HG03097 (cell line): ENCODE results near the gene ZNF98.

Experiments used
- ATAC-seq: cut with Tn5 transposase; IDR thresholded peaks from one replicate; pipeline ENCODE4 v1.9.1; 2021; ENCODE audit not compliant: unreplicated experiment, low FRiP score

Gene ZNF98

DNA sequence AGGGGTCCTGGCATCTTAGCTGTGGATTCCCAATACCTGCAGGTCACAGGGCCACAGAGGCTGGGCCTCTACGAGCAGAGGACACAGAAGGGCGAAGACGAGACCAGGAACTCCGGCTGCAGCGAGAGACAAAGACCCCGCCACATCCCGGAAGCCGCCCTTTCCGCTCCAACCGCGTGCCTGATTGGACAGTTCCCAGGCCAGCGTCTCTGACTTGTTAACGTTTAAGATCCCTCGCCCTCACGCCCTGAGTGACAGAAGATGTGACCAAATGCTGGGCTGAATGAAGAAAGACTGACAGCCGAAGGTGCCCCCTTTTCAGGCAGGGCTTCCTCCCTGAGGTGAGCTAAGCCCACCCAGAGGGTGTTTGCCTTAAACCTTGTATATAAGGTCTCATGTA lies at the start of gene ZNF98:
ZNF98 (minus strand) TSS at position 136 of the 400 bp plus-strand sequence; CDS start at position 14, 122 bp downstream.
- no peak for ATAC-seq

DNA sequence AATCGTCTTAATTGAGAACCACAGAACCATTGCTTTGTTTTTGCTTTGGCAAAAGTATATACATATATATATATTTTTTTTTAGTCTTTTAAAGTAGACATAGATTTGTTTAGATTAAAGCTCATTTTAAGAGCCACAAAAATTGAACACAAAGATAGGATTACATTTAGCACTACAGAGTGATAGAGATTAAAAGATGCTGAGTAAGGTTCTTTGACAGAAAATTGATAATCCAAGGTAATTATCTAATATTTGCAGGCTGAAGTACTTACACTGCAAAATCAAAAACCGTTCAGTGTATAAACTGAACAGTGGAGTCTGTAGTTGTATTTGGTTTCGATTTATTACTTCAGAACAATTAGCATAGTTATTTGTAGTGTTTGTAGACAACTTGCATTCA lies 24.5 kb upstream of the ZNF98 start:
- ATAC-seq = no peak

DNA sequence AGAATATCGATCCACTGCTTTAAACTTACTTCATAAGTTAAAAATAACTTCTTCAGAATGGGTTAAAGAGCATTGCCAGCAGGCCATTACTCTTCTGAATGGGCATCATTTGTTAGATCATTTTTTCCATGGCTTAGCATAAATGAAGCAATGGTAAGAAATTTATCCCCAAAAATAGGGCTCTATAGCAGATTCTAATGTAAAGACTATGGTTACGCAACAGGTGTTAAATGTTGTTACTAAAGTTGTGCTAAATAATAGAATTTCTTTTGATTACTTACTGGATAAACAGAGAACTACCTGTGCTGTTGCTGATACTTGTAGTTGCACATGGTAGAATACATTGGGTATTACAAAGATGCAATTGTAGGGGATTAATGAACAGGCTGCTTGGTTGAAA lies 15.9 kb upstream of the ZNF98 start:
- ATAC-seq = no peak

DNA sequence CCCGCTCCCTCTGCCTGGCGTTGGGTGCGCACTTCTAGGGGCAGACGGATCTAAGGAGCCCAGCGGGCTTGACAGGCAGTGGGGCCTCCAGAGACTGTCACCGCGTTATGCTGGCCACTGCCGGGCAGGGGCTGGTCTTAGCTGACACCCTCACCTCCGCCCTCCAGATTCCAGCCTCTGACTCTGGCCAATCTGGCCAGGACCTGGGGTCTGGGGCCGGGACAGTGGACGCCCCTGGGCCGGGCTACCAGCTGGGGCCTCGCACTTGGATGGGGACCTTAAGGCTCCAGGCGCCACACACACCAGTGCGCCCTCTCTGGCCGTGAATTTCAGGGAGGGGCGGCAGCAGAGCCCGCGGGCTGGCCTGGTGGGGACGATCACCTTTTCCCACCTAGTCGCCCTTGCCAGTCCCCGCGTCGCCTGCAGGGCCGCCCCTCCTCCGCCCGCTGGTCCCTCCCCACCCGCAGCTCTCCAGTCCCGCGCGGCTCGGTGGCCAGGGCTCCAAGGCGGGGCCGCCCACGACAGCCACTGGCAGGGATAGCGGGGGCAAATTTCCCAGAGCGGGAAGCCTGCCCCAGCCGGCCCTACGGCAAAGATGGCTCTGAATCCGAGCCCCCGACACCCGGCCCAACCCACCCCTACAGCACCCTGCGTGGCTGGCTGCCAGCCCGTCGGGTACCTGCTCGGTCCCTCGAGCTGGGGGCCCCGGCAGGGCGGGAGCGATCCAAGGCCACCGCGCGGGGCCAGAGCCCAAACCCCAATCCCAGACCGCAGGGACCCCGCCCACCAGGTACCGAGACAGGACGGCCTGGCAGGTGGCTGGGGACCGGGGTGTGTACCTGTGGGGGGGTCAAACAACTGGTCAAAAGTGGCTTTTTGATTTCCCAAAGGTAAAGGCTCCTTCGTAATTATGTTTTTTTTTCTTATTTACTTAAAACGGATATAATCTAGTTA lies 6.1 kb upstream of the ZNF98 start:
- no peak for ATAC-seq

DNA sequence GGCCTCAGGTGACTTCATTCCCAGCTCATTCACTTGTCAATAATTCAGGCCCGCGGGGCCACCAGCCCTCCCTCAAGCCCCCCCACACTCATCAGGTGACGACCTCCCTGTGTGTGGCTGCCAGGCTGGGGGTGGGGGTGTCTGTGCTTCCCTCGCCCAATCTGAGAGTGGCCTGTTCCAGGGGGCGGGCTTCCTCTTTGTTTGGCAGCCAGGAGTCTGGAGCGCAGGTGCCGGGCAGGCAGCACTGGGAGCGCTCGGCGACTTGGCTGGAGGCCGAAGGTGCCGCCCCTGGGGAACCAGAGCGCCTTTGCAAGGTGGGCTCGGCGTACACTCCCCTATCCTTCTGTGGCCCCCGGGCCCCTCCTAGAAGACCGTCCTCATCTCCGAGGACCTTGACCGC lies 5.4 kb upstream of the ZNF98 start:
- no peak for ATAC-seq

DNA sequence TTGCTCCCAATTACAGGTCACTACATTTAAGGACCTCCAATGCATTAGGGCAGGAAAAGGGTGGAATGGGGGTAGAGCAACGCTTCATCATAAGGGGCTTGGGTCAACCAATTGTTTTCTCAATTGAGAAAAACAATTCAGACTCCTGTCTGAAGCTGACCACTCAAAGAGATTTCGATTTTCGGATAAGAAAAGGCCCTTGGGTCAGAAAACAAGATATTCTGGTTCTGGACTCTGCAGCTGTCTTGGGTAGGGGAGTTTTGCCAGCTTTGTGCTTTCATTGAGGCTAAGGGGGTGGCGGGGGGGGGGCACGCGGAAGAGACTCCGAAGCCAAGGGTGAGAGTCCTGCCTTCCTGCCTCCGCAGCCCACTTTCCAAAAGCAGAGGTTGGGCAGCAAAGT lies 4.8 kb upstream of the ZNF98 start:
- no peak for ATAC-seq

DNA sequence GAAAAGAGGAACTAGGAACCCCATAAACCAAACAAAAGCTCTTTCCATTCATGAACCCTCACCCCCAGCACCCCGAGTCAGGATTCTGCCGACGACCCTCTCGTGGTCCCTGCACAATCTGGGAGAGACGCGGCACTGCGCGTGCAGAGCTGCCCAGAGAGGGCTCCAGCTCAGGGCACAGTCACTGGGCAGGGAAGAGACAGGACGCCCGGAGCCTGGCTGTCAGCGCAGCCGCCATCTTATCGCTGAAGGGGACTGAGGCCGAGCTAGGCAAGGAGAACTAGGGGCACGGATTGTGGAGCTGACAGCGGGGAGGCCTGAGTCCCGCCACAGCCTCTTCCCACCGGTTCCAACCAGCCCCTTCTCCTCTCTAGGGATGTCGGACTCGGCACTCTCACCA lies 349 bp downstream of the ZNF98 start:
- ATAC-seq = no peak

DNA sequence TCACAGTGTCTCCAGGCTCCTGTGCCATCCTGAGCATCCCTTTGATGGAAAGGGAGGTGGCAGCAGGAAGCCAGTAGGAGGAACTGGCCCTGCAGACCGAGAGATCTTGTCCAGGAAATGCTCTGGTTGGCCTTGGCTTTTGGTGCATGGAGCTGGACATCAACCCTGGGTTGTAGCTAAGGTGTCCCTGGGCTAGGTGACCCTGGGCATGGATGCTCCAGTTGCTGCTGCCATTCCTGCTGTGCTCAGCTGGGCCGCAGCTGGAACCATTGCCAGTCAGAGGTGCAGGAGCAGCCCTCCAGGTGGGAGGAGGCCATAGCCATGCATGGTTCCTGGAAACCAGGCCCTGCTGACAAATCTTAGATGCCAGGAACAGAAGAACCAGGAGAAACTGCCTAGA lies 67.5 kb downstream of the ZNF98 start:
- ATAC-seq = no peak
